D721Med (cell line): ENCODE measurements around the gene SYT9.

Experiments
- DNase-seq: peaks from one replicate; pipeline ENCODE4 v3.0.0; 2011; ENCODE audit warnings: low spot score; ENCODE audit not compliant: insufficient read length
- FAIRE-seq: peaks from 2 replicates; lab custom pipeline; 2011; peaks lifted over from hg19 to GRCh38; lab: Jason Lieb, UNC
- CTCF ChIP-seq: IDR thresholded peaks from 2 replicates; pipeline ENCODE4 v1.5.1; 2012; ENCODE audit warnings: mild to moderate bottlenecking, control low read depth; ENCODE audit not compliant: insufficient read depth; ENCODE audit errors: missing control alignments

SYT9 gene

GRCh38 chr11:7383406-7383805 lies 131.7 kb downstream of the SYT9 start:
- FAIRE-seq (no peak), DNase-seq (no peak)
- TF ChIP-seq CTCF: no peak

GRCh38 chr11:7384691-7385090 lies 133.0 kb downstream of the SYT9 start:
- no peak for TF ChIP-seq CTCF
- FAIRE-seq (no peak), DNase-seq (no peak)

- no peak for FAIRE-seq
Measured at GRCh38 chr11:7385532-7385931, 133.8 kb downstream of the SYT9 start.

GRCh38 chr11:7413961-7414915 lies 162.5 kb downstream of the SYT9 start:
- no peak for TF ChIP-seq CTCF
- DNase-seq: no peak
- no peak for FAIRE-seq

More at GRCh38 chr11:7385532-7385931, 133.8 kb downstream of the SYT9 start:
- TF ChIP-seq CTCF: no peak
- DNase-seq: no peak

GRCh38 chr11:7414973-7415817 lies 163.5 kb downstream of the SYT9 start:
- FAIRE-seq (no peak), DNase-seq (no peak)
- TF ChIP-seq CTCF: no peak

GRCh38 chr11:7416080-7416479 lies 164.4 kb downstream of the SYT9 start:
- DNase-seq (no peak), FAIRE-seq (no peak)
- no peak for TF ChIP-seq CTCF
